Heart left ventricle (tissue), 16 donors: ENCODE results near the gene ABCB6. TPM values are rescaled to one million over a fixed set of nuclear protein-coding genes. Genes with fewer than 3 reads are reported as not detected.
A peak's percentile ranks its signal among the peaks of the same experiment; 100 is the strongest.

ENCODE experiments used
- ATAC-seq, 4 donors: fragments of 200-7000 bp; cut with Tn5 transposase; one replicate each; pipeline ENCODE4 v1.9.1; 2020 to 2022; ENCODE audit warnings: moderate library complexity in 4 of 4, mild to moderate bottlenecking in 3 of 4, moderate number of reproducible peaks in 1 of 4
- DNase-seq, 5 donors: peaks; one replicate each; pipeline ENCODE4 v3.0.0-alpha.2; 2020
- H3K27ac ChIP-seq, 12 donors: fragments of 200-600 bp; sonication (generic) in 4 of 12; one replicate each; pipeline versions ENCODE4 v1.5.0 to v1.8.0; 2016 to 2022; ENCODE audit warnings: mild to moderate bottlenecking in 2 of 12
- H3K27me3 ChIP-seq, 9 donors: fragments of 200-600 bp; sonication (generic) in 2 of 9; one replicate each; pipeline versions ENCODE4 v1.5.1 to v1.8.0; 2016 to 2022; ENCODE audit warnings: mild to moderate bottlenecking in 3 of 9
- H3K36me3 ChIP-seq, 9 donors: fragments of 200-600 bp; sonication (generic) in 2 of 9; one replicate each; pipeline versions ENCODE4 v1.5.0 to v1.8.0; 2018 to 2022; ENCODE audit warnings: mild to moderate bottlenecking in 2 of 9
- H3K4me1 ChIP-seq, 12 donors: fragments of 200-600 bp; sonication (generic) in 4 of 12; one replicate each; pipeline versions ENCODE4 v1.5.0 to v1.8.0; 2016 to 2022; ENCODE audit warnings: mild to moderate bottlenecking in 3 of 12
- H3K4me3 ChIP-seq, 12 donors: fragments of 200-600 bp; sonication (generic) in 4 of 12; one replicate each; pipeline versions ENCODE4 v1.5.0 to v1.8.0; 2017 to 2022; ENCODE audit warnings: mild to moderate bottlenecking in 9 of 12, moderate library complexity in 4 of 12
- H3K9me3 ChIP-seq, 12 donors: fragments of 200-600 bp; sonication (generic) in 4 of 12; one replicate each; pipeline versions ENCODE4 v1.5.0 to v1.8.0; 2016 to 2022; ENCODE audit warnings: mild to moderate bottlenecking in 1 of 12
- POLR2A ChIP-seq, 2 donors: fragments of 450-650 bp; IDR thresholded peaks; one replicate each; pipeline ENCODE4 v1.6.1; 2017; ENCODE audit warnings: antibody characterized with exemption in 2 of 2, mild to moderate bottlenecking in 2 of 2, moderate library complexity in 2 of 2
- WGBS, 4 donors: extraction: QIAGEN DNeasy Blood & Tissue Kit in 2 of 4; methylation state at CpG; one replicate each; pipeline versions ENCODE4 v1.1.5 to v1.1.7; 2013 to 2018; 5-methylcytosine and 5-hydroxymethylcytosine counted together
- intact Hi-C, 10 donors: fragments of 100-400 bp; cut with DNase I; formaldehyde crosslinking; loops; one replicate each; pipeline versions ENCODE4 v1.11.1 to v1.14.2; 2022
- polyA plus RNA-seq, 2 donors: library from polyadenylated mRNA; stranded (reverse); fragments of 200-250 nt; gene quantifications; one replicate each; pipeline ENCODE4 v1.2.3, GENCODE V29; 2013
- total RNA-seq, 9 donors: library from RNA; depleted of rRNA in 2 of 9; stranded (reverse); fragments of >200 nt in 2 of 9; fragmentation: NEBNext Ultra II Directional in 3 of 9; extraction: Animal tissue kit (Norgen Biotek cat#: 25700) in 3 of 9; gene quantifications; one replicate each; pipeline versions ENCODE4 v1.1.0 to v1.2.4, GENCODE V29; 2016 to 2023
- TF ChIP-seq, protein P1 (sequence below), 12 donors: fragments of 200-600 bp; sonication (generic) in 4 of 12; IDR thresholded peaks; one replicate each; pipeline versions ENCODE4 v1.5.0 to v1.8.0; 2018 to 2022; ENCODE audit warnings: antibody characterized with exemption in 12 of 12, mild to moderate bottlenecking in 5 of 12
- donor health status: ischemic (EF 13 %, LVEDD 7.1; RV severe dilation, severe dysfunction).
- donor health status: healthy with polysubstance abuse.
- donor health status: DM: no; HTN: yes; CAD: no.
- donor health status: DM: no; HTN: no; CAD: no.
- donor health status: ischemic (EF 25% LVEDD 6.9; RV normal size, moderate dysfunction).
- donor health status: ischemic (EF 25% LVEDD 5.7; RV mildly dilated, moderate dysfunction).
- donor health status: healthy.
- donor health status: DM: yes; HTN: yes; CAD: no.
- donor health status: ischemic (EF 35%, LVEDD 5.7; RV mildly dilated, moderate dysfunction).
- donor health status: nonischemic (EF 11% LVEDD 7.7; RV severe dilation, severe dysfunction).
- donor health status: DM: yes; HTN: yes; CAD: no.
- donor health status: PGD.
- donor health status: ischemic (EF 29% LVEDD 5.4; RV normal size, mild dysfunction).
- donor health status: nonischemic (EF 23%, LVEDD 6.1; RV moderate dilation, normal function).

The ABCB6 gene
- total and polyA plus RNA-seq, 11 donors, result 12.1 to 30.4 (median 20.0) TPM

- H3K4me3 ChIP-seq, result peak overlapping the region in 2 of 12 donors; percentile 57 to 65
- ATAC-seq (no peak), DNase-seq (no peak)
- peaks cover 6 to 42% (median 33%) of the 10 kb centered on the region in 12 donors for H3K4me1 ChIP-seq
- peaks cover 5 to 67% (median 62%) of the 10 kb centered on the region in 9 donors for H3K36me3 ChIP-seq
- intact Hi-C loops, result loop anchor here in 5 of 10 donors (5.0 to 10.0 kb wide), 3 partner anchors 43 to 62 kb away; partner anchors contain the start of genes CNPPD1 (in 4 of the 5), RETREG2 (in 4 of the 5) and SLC23A3 (in 1 of the 5)
- WGBS, 4 donors, result 87 to 90% (median 88%) methylated on average over 18 of the region's 18 CpGs
- H3K9me3 ChIP-seq, result no peaks in the 10 kb centered on the region
- H3K27ac ChIP-seq, result peak overlapping the region in 3 of 12 donors; percentile 81 to 97 (median 95)
- no peaks in the 10 kb centered on the region for H3K27me3 ChIP-seq
- TF ChIP-seq POLR2A (IDR thresholded peaks at IDR 0.05), result no peak
- TF ChIP-seq, protein P1, sequence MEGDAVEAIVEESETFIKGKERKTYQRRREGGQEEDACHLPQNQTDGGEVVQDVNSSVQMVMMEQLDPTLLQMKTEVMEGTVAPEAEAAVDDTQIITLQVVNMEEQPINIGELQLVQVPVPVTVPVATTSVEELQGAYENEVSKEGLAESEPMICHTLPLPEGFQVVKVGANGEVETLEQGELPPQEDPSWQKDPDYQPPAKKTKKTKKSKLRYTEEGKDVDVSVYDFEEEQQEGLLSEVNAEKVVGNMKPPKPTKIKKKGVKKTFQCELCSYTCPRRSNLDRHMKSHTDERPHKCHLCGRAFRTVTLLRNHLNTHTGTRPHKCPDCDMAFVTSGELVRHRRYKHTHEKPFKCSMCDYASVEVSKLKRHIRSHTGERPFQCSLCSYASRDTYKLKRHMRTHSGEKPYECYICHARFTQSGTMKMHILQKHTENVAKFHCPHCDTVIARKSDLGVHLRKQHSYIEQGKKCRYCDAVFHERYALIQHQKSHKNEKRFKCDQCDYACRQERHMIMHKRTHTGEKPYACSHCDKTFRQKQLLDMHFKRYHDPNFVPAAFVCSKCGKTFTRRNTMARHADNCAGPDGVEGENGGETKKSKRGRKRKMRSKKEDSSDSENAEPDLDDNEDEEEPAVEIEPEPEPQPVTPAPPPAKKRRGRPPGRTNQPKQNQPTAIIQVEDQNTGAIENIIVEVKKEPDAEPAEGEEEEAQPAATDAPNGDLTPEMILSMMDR (IDR thresholded peaks at IDR 0.05), result no peak
These were observed 1.2 kb upstream of the ABCB6 start for GRCh38 chr2:219219784-219220532.

- no peaks in the 10 kb centered on the region for H3K27me3 ChIP-seq
- intact Hi-C loops, result loop anchor here in 4 of 10 donors (5.0 kb wide), 2 partner anchors 41 to 64 kb away; partner anchors contain the start of genes CNPPD1 (in 3 of the 4) and RETREG2 (in 3 of the 4)
- peak in 4 of 5 donors; percentile 71 to 81 (median 77) for DNase-seq
- peaks cover 6 to 42% (median 33%) of the 10 kb centered on the region in 12 donors for H3K4me1 ChIP-seq
- ATAC-seq, result peak; percentile 35 to 67 (median 56)
- H3K9me3 ChIP-seq, result no peaks in the 10 kb centered on the region
- H3K4me3 ChIP-seq, result peak overlapping the region; percentile 19 to 66 (median 58)
- peak overlapping the region; percentile 68 to 97 (median 90) for H3K27ac ChIP-seq
- TF ChIP-seq POLR2A (IDR thresholded peaks at IDR 0.05), result no peak
- TF ChIP-seq, protein P1 (IDR thresholded peaks at IDR 0.05), result peak in 1 of 12 donors; percentile 8
- H3K36me3 ChIP-seq, result peaks cover 3 to 67% (median 62%) of the 10 kb centered on the region in 9 donors
- 0% methylated on average over 16 to 37 of the region's 37 CpGs for WGBS, 4 donors
These were observed 484 bp downstream of the ABCB6 start for GRCh38 chr2:219218217-219218731.

- 88 to 98% (median 94%) methylated on average over 6 of the region's 6 CpGs for WGBS, 4 donors
- Histone ChIP-seq H3K36me3 (peaks cover 0 to 64% (median 54%) of the 10 kb centered on the region in 9 donors), H3K4me3 (no peak overlapping the region), H3K4me1 (peaks cover 6 to 42% (median 33%) of the 10 kb centered on the region in 12 donors), H3K9me3 (no peaks in the 10 kb centered on the region), H3K27ac (peak overlapping the region in 3 of 12 donors; percentile 86 to 97 (median 90)), H3K27me3 (no peaks in the 10 kb centered on the region)
- intact Hi-C loops, result loop anchor here in 4 of 10 donors (5.0 kb wide), 2 partner anchors 39 to 66 kb away; partner anchors contain the start of genes CNPPD1 (in 3 of the 4) and RETREG2 (in 3 of the 4)
- no peak for ATAC-seq
- TF ChIP-seq, protein P1 (IDR thresholded peaks at IDR 0.05), result no peak
- TF ChIP-seq POLR2A (IDR thresholded peaks at IDR 0.05), result no peak
- no peak for DNase-seq
These were observed 2.2 kb downstream of the ABCB6 start for GRCh38 chr2:219216535-219216915.
